Renal pelvis (tissue), 4 donors: Measurements from ENCODE around the gene FGGY. TPM values are rescaled to one million over a fixed set of nuclear protein-coding genes. Genes with fewer than 3 reads are reported as not detected.
"Not testable (repeated sequence)": the region's sequence is repeated elsewhere in the genome, so short reads cannot be mapped to it uniquely, and the experiment has no call there.

Experiments
- DNase-seq: peaks from one replicate; pipeline ENCODE4 v3.0.0-alpha.2; 2013
- polyA plus RNA-seq, 3 donors: library from polyadenylated mRNA; unstranded; fragments of 120-200 nt; gene quantifications; one replicate each; pipeline ENCODE4 v1.2.1, GENCODE V29; 2013; ENCODE audit not compliant: insufficient read length in 3 of 3

FGGY gene
- polyA plus RNA-seq, 3 donors = 21.3 to 24.9 (median 23.3) TPM

- no peak for DNase-seq
These were observed 183.4 kb downstream of the FGGY start for GRCh38 chr1:59480188-59480888.

- no peak for DNase-seq
These were observed 185.1 kb downstream of the FGGY start for GRCh38 chr1:59481881-59482505.

GRCh38 chr1:59482986-59483385 is 186.1 kb downstream of the FGGY start:
- no peak for DNase-seq

- DNase-seq = no peak
These were observed 187.2 kb downstream of the FGGY start for GRCh38 chr1:59484096-59484495.

- no peak for DNase-seq
These were observed 188.3 kb downstream of the FGGY start for GRCh38 chr1:59485171-59485570.

GRCh38 chr1:59485949-59486348 is 189.1 kb downstream of the FGGY start:
- DNase-seq = no peak

- no peak for DNase-seq
These were observed 189.7 kb downstream of the FGGY start for GRCh38 chr1:59486615-59487014.

GRCh38 chr1:59487335-59488031 is 190.6 kb downstream of the FGGY start:
- no peak for DNase-seq

- no peak for DNase-seq
These were observed 195.6 kb downstream of the FGGY start for GRCh38 chr1:59492500-59492899.

GRCh38 chr1:59494145-59494833 is 197.4 kb downstream of the FGGY start:
- DNase-seq = no peak

- not testable (repeated sequence) for DNase-seq
These were observed 199.3 kb downstream of the FGGY start for GRCh38 chr1:59496156-59496555.

GRCh38 chr1:59497616-59498015 is 200.7 kb downstream of the FGGY start:
- no peak for DNase-seq

GRCh38 chr1:59498640-59499039 is 201.7 kb downstream of the FGGY start:
- peak; percentile 50 for DNase-seq

GRCh38 chr1:59499273-59499942 is 202.5 kb downstream of the FGGY start:
- DNase-seq = no peak

- no peak for DNase-seq
These were observed 203.2 kb downstream of the FGGY start for GRCh38 chr1:59499943-59500569.

- DNase-seq = no peak
These were observed 204.3 kb downstream of the FGGY start for GRCh38 chr1:59500950-59501742.

GRCh38 chr1:59502009-59502691 is 205.3 kb downstream of the FGGY start:
- no peak for DNase-seq

- DNase-seq = no peak
These were observed 207.4 kb downstream of the FGGY start for GRCh38 chr1:59504276-59504675.

- DNase-seq = no peak
These were observed 208.7 kb downstream of the FGGY start for GRCh38 chr1:59505596-59506028.

- DNase-seq = no peak
These were observed 210.1 kb downstream of the FGGY start for GRCh38 chr1:59506952-59507351.
